Measurements from ENCODE around the gene VASH2. TPM values are rescaled to one million over a fixed set of nuclear protein-coding genes. Genes with fewer than 3 reads are reported as not detected.

Gene VASH2
- total RNA-seq, 1 donor from 2014 or later: 1.5 TPM

DNA sequence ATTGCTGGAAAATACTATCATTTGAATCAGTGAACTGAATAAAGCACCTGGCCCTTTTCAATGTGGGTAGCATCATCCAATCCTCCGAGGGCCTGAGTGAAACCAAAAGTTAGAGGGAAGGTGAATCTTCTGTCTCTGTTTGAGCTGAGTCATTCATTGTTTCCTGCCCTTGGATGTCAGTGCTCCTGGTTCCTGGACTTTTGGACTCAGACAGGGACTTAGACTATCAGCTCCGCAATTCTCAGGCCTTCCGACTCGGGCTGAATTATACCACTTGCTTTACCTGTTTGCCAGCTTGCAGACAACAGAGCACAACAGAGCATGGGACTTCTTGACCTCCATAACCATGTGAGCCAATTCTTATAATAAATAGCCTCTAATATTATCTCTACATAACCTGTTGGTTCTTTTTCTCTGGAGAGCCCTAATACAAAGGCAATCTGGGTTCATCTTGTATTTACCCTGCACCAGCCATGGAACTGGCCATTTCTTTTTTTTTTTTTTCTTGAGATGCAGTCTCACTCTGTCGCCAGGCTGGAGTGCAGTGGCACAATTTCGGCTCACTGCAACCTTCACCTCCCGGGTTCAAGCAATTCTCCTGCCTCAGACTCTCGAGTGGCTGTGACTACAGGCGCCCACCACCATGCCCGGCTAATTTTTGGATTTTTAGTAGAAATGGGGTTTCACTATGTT is 19.2 kb upstream of the VASH2 start:
- no peak for DNase-seq (ENCODE audit: low spot score)

DNA sequence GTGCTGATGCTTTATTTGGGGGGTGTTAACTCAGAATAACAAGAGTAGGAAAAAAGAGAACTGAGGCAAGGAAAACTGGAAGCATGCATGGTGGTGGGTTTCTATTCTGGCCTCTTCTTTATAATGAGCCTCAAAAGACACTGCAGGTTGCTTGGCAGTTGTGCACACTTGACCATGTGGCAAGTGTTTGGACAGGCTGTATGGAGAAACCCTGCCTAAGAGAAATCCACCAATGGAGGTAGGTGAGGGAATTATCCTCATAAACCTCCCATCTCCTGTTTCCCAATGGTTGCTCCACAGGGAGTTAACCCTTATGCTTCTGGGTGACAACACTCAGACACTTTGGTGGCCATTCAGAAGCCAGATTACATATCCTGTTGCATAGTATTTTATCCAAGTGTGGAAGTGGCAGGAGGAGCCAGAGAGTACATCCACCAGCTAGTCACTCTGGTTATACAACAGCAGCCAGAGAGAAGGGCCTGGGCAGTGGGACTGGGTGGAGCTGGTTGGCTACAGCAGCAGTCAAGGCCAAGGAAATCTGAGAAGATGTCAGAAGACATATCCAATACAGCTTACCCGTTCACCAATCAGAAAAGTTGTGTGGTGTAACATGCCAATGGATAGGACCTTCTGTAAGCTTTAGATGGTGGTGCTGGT is 16.4 kb upstream of the VASH2 start:
- DNase-seq (ENCODE audit: low spot score): no peak

- no peak for DNase-seq (ENCODE audit: low spot score)
These were observed 14.9 kb upstream of the VASH2 start for GRCh38 chr1:212935387-212935981.

DNA sequence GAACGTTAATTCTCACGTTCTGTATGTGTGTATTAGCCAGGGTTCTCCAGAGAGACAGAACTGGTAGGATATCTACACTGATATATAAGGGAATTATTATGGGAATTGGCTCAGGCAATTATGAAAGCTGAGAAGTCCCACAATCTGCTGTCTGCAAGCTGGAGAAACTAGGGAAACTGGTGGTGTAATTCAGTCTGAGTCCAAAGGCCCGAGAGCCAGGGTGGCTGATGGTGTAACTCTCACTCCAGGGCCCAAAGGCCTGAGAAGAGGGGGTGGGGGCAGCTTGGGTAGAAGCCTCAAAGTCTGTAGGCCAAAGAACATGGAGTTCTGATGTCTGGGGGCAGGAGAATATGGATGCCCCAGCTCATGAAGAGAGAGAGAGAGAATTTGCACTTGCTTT is 13.3 kb upstream of the VASH2 start:
- no peak for DNase-seq (ENCODE audit: low spot score)

- no peak for DNase-seq (ENCODE audit: low spot score)
These were observed 11.5 kb upstream of the VASH2 start for GRCh38 chr1:212938846-212939245.

GRCh38 chr1:212941452-212941851 is 8.9 kb upstream of the VASH2 start:
- no peak for DNase-seq (ENCODE audit: low spot score)

DNA sequence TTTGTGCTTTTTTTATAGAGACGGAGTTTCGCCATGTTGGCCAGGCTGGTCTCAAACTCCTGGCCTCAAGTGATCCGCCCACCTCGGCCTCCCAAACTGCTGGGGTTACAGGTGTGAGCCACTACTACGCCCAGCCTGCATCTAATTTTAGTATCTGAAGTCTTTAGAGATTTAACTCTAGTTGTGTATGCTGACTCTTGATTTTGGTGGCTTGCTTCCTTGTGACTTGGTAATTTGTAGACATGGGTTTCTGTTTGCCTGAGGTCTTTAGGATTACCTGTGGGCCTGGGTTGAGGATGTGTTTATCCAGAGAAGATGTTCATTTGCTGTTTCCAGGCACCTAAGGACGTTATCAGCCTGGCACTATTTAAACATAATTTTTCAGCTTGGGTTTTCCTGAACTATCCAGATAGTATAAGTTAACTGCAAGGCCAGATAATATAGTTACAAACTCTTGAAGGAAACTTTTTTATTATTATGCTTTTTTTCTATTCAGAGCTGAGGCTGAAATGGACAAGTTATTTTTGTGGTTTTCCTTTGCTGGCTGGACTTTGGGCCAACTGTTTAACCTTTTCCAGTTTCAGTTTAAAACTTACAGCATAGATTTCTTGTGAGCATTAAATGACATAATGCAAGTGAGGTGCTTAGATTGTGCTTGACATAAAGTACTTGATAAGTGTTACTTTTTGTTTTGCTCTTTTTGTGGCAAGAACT is 7.5 kb upstream of the VASH2 start:
- DNase-seq (ENCODE audit: low spot score): no peak

- no peak for DNase-seq (ENCODE audit: low spot score)
These were observed 7.0 kb upstream of the VASH2 start for GRCh38 chr1:212943393-212943710.

GRCh38 chr1:212944229-212944901 is 6.0 kb upstream of the VASH2 start:
- no peak for DNase-seq (ENCODE audit: low spot score)

DNA sequence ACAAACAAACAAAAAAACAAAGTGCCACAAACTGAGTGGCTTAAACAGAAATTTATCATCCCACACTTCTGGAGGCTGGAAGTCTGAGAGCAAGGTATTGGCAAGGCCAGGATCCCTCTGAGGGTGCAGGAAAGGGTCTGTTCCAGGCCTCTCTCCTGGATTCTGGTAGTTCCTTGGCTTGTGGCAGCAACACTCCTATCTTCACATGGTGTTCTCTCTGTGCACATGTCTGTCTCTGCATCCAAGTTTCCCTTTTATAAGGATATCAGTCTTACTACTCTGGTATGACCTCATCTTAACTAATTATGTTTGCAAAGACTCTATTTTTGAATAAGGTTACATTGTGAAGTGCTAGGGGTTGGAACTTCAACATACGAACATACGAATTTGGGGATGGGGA is 5.3 kb upstream of the VASH2 start:
- DNase-seq (ENCODE audit: low spot score): no peak

DNA sequence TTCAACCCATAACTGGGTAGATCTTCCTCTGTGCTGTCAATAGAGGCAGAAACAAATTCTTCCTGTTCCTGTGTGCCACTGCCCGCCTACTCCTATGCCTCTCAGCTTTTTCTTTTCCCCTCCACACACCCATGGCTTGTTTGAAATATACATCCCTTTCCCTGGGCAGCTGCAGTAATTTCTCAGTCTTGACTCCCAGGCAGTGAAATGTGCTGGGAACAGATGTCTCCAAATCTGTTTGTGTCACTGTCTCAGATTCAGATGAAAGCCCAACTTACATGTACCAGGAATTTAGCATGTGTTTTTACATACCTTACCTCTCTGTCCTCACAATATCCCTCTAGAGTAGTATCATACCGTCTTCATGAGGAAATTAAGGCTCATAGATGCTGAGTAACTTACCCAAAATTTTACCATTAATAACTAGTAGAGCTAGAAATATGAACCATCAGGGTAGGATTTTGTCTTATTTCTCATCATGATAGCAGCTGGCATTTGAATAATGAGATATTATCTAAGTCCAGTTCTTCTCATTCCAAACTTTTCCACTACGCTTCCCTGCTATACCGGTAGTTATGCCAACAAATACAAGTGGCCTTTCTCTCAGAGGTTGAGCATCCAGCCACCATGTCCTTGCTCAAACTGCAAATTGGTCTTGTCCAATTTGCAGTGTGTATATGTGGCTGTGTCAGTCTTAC is 4.7 kb upstream of the VASH2 start:
- DNase-seq (ENCODE audit: low spot score): no peak

DNA sequence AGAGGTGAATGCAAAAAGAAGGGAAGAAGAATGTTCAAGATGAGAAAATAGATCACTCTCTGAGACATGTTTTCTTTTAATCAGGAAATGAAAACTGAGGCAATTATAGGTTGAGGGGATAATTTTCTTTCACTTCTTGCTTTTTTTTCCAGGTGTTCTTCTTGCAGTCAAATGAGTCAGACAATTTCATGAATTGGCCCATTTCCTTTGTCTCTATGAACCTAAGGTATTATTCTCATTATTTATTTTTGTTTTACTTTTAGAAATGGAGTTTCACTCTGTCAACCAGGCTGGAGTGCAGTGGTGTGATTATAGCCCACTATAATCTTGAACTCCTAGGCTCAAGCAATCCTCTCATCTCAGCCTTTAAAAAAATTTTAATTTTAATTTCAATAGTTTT is 3.5 kb upstream of the VASH2 start:
- no peak for DNase-seq (ENCODE audit: low spot score)

GRCh38 chr1:212949771-212950170 is 570 bp upstream of the VASH2 start:
- DNase-seq (ENCODE audit: low spot score): no peak

GRCh38 chr1:212951126-212951946 is 995 bp downstream of the VASH2 start:
- DNase-seq (ENCODE audit: low spot score): no peak

DNA sequence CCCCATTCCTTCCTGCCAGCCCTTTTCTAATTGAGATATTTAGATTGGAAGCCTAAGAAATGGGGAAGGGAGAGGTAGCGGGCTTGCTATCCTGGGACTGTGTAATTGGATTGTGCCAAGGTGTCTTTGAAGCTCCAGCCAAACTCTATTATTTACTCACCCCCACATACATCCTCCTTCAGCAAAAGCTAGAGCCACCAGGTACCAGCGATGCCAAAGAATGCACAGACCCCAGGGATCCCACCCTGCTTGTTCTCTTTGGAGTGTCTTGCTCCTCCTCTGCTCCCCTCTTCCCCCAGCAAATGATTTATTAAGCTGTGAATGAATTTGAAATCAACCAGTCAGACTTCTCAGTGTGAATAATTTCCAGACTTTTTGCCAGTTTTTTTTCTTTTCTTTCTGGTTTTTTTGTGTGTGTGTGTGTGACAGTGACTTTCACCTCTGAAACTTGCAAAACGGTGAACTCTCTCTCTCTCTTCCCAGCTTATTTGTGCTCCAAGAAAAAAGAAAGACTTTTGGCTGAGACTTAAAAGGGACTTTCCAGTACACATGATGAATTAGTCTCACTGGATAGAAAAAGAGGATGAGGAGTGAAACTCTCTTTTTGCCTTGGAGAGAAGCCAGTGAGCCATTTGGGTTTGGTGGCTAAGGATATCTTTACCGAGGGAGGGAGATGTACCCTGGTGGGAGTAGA is 1.8 kb downstream of the VASH2 start:
- DNase-seq (ENCODE audit: low spot score): no peak

- DNase-seq (ENCODE audit: low spot score): no peak
These were observed 2.3 kb downstream of the VASH2 start for GRCh38 chr1:212952641-212952976.

GRCh38 chr1:212953321-212953720 is 3.0 kb downstream of the VASH2 start:
- no peak for DNase-seq (ENCODE audit: low spot score)

- no peak for DNase-seq (ENCODE audit: low spot score)
These were observed 4.2 kb downstream of the VASH2 start for GRCh38 chr1:212954514-212954913.

GRCh38 chr1:212955098-212955497 is 4.8 kb downstream of the VASH2 start:
- no peak for DNase-seq (ENCODE audit: low spot score)

GRCh38 chr1:212955961-212956620 is 5.8 kb downstream of the VASH2 start:
- DNase-seq (ENCODE audit: low spot score): no peak

Measured in ureter (tissue), 1 donor.